GM19455 (cell line): ENCODE data around the gene DPP7.

ENCODE experiments used
- ATAC-seq: cut with Tn5 transposase; IDR thresholded peaks from one replicate; pipeline ENCODE4 v1.9.1; 2021; ENCODE audit not compliant: unreplicated experiment

The DPP7 gene

DNA sequence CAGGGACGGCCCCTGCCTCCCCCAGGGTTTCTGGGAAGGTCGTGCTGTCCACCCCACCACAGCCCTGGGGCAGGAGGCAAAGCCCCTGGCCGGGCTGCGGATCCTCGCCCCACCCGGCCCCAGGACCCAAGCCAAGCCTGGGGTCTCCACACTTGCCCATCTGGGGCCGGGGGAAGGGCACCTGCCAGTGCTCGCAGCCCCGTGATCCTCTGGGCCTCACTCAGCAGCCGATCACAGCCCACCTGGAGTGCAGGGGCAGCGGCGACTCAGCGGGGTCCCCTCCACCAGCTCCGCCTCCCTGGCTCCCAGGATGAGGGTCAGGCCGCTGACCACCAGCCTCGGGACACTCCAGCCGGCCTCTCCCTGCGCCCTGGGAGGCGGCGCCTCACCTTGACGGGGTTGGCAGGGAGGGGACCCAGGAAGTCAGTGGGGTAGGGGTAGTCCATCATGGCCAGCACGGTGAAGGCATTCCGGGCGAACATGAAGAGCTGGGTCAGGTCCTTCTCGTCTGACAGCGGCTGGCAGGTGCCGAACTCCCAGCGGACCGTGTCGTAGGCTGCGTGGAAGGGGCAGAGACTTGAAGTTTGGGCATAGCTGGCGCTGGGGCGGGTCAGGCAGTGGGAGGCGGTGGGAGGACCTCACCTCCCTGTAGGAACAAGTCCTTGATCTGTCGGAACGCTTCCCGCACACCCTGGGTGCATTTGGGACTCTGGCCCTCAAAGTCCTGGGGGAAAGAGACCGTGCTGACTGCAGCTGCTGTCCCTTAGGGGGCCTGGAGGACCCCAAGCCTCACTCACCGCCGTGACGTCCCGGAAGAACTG, 1.8 kb downstream of the DPP7 start:
- ATAC-seq: no peak

DNA sequence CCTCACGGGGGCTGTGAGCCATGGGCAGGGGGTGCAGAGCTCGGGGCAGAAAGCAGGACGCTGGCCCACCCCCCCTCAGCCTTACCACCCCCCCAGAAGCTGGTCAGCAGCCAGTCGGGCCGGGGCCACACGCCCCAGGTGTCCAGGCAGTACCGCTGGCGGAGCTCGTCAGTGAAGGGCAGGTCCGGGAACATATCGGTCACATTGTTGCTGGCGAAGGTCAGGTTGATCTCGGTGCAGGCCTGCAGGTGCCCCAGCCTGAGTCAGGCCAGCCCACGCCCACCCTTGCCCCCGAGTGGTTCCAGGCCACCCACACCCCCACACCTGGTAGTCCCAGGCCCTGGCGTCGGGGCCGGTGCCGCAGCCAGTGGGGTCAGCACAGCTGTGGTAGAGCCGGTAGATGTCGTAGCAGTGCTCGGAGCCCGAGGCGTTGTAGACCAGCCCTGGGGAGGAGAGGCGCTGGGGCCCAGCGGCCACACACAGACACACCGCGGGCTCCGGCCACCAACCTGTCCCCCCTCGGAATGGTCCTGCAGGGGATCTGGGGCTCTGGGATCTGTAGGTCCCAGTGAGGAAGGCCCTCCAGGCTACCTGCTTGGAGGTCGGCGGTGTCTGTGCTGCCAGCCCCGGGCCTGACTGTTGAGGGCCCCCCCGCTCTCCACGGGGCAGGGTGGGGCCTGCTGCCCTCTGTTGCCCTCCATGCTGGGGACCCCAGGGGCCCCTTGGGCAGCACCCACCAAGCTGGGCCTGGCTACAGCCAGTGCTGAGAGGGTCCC, 2.6 kb downstream of the DPP7 start:
- no peak for ATAC-seq

DNA sequence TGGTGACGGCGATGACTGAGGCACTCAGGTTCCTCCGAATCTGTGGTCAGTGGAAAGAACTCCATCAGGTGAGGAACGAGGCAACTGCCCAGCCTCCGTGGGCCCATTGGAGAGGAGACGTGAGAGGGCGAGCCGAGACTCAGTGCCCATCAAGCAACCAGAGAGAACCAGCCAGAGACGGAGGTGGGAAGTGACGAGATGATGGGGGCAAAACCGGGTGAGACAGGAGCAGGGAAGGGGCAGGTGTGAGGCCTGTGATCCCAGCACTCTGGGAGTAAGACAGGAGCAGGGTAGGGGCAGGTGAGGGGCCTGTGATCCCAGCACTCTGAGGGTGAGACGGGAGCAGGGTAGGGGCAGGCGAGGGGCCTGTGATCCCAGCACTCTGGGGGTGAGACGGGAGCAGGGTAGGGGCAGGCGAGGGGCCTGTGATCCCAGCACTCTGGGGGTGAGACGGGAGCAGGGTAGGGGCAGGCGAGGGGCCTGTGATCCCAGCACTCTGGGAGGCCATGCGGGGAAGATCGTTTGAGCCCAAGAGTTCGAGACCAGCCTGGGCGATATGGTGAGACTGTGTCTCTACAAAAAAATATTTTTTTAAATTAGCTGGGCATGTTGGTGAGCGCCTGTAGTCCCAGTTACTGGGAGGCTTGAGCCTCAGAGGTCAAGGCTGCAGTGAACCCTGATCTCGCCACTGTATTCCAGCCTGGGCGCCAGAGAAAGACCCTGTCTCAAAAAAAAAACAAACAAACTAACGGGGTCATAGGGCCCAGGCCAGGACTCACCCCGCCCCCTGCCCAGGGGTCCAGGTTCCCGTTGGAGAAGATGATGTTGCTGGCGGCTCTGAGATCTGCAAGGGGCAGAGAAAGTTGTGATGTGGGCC, 3.4 kb downstream of the DPP7 start:
- no peak for ATAC-seq

DNA sequence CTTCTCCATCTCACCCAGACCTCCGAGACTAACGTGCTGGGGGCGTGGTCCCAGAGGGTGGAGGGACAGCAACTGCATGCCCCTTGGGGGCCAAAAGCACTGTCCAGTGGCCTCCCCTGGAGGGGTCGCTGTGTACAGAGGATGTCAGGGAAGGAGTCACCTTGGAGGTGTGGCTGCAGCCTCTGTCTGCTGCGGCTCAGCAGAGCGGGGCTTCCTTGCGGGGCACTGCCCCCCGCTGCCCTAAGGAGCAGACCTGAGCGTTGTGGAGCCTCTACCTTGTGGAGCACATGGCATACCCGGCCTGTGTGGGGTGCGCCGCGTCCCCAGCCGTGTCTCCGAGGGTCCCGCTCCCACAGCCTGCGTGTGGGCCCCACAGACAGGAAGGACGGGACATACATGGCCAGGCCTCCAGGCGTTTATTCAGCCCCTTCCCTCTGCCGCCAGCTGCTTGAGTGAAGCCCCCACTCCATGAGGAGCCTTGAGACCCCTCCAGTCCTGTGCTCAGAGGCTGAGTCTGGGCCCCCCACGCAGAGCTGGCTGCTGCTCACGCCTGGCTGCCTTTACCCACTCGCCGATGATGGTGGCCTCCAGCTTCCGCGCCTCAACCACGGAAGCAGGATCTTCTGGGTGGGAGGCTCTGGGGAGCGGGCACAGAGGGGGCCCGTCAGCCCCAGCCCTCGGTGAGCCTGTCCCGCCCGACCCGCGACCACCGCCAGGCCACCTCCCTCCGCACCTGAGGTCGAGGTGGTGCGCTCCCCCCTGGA, 4.2 kb downstream of the DPP7 start:
- ATAC-seq: no peak

GRCh38 chr9:137109250-137110146, 5.0 kb downstream of the DPP7 start:
- no peak for ATAC-seq

GRCh38 chr9:137108608-137109249, 5.8 kb downstream of the DPP7 start:
- ATAC-seq: no peak

GRCh38 chr9:137107982-137108381, 6.6 kb downstream of the DPP7 start:
- ATAC-seq: no peak

GRCh38 chr9:137107312-137107921, 7.1 kb downstream of the DPP7 start:
- ATAC-seq: no peak

- no peak for ATAC-seq
Measured at GRCh38 chr9:137106662-137107250, 7.8 kb downstream of the DPP7 start.

GRCh38 chr9:137105814-137106661, 8.5 kb downstream of the DPP7 start:
- ATAC-seq: no peak

GRCh38 chr9:137103206-137103999, 11.1 kb downstream of the DPP7 start:
- no peak for ATAC-seq

- ATAC-seq: no peak
Measured at GRCh38 chr9:137099231-137099630, 15.3 kb downstream of the DPP7 start.

DNA sequence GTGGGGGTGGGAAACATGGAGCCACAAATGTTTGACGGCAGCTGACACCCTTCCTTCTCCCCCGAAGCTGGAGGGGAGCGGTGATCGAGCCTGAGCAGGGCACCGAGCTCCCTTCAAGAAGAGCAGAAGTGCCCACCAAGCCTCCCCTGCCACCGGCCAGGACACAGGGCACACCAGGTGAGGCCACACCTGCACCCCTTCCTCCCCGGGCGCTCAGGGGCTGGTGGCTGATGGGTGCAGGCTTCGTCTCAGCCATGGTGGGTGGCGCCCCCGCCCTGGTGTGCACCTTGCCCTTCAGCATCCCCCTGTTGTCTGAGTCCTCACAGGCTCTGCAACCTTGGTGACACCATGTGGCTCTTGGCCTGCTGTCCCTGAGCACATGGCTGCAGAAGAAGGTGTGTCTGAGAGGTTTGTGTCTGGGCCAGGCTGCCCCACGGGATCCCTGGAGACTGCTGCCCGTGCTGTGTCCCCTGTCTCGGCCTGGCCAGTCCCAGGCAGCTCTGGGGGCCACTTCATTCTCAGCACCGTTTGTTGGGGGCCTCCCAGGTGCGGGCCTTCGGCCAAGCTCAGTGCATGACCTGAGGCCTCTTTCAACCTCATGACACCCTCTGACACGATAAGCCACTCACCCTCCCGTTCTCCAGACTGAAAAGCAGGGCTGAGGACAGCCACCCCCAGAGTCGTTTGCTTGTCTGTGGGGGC, 16.6 kb downstream of the DPP7 start:
- no peak for ATAC-seq

- ATAC-seq: no peak
Measured at GRCh38 chr9:137096785-137097546, 17.6 kb downstream of the DPP7 start.
